Skeletal muscle satellite cell (primary cell): Measurements from ENCODE around the gene STARD7.

ENCODE experiments used
- H3K27me3 ChIP-seq: 2 replicates; pipeline ENCODE4 v1.7.0; 2013; ENCODE audit warnings: low read length; ENCODE audit not compliant: control insufficient read depth, insufficient read depth
- H3K36me3 ChIP-seq: 2 replicates; pipeline ENCODE4 v1.7.0; 2013; ENCODE audit warnings: mild to moderate bottlenecking, control low read depth, low read length; ENCODE audit not compliant: insufficient read depth
- H3K4me1 ChIP-seq: 2 replicates; pipeline ENCODE4 v1.7.0; 2013; ENCODE audit warnings: low read length; ENCODE audit not compliant: control insufficient read depth, insufficient read depth
- H3K4me2 ChIP-seq: 2 replicates; pipeline ENCODE4 v1.7.0; 2013; ENCODE audit warnings: mild to moderate bottlenecking, low read length
- H3K4me3 ChIP-seq: 2 replicates; pipeline ENCODE4 v1.7.0; 2013; ENCODE audit warnings: low read length
- H3K9ac ChIP-seq: 2 replicates; pipeline ENCODE4 v1.7.0; 2013; ENCODE audit warnings: mild to moderate bottlenecking, low read depth, low read length, moderate library complexity
- H3K9me3 ChIP-seq: replicated peaks from 2 replicates; pipeline ENCODE4 v1.7.0; 2013; ENCODE audit warnings: mild to moderate bottlenecking, control low read depth, low read length

The STARD7 gene

GRCh38 chr2:96157649-96158553 lies 50.7 kb downstream of the STARD7 start:
- Histone ChIP-seq H3K27me3 (peaks cover 33% of the 10 kb centered on the region), H3K9me3 (no peaks in the 10 kb centered on the region), H3K4me1 (no peaks in the 10 kb centered on the region), H3K4me2 (no peak overlapping the region), H3K4me3 (no peak overlapping the region), H3K9ac (no peak overlapping the region), H3K36me3 (no peaks in the 10 kb centered on the region)

GRCh38 chr2:96156926-96157648 lies 51.5 kb downstream of the STARD7 start:
- no peaks in the 10 kb centered on the region for H3K4me1 ChIP-seq
- H3K9ac ChIP-seq, result no peak overlapping the region
- H3K4me3 ChIP-seq, result no peak overlapping the region
- H3K36me3 ChIP-seq, result no peaks in the 10 kb centered on the region
- no peak overlapping the region for H3K4me2 ChIP-seq
- no peaks in the 10 kb centered on the region for H3K9me3 ChIP-seq
- H3K27me3 ChIP-seq, result peaks cover 33% of the 10 kb centered on the region

GRCh38 chr2:96156011-96156820 lies 52.4 kb downstream of the STARD7 start:
- no peak overlapping the region for H3K9ac ChIP-seq
- H3K36me3 ChIP-seq, result no peaks in the 10 kb centered on the region
- no peaks in the 10 kb centered on the region for H3K9me3 ChIP-seq
- H3K4me2 ChIP-seq, result no peak overlapping the region
- peaks cover 33% of the 10 kb centered on the region for H3K27me3 ChIP-seq
- H3K4me3 ChIP-seq, result no peak overlapping the region
- H3K4me1 ChIP-seq, result no peaks in the 10 kb centered on the region

GRCh38 chr2:96154506-96155380 lies 53.9 kb downstream of the STARD7 start:
- no peaks in the 10 kb centered on the region for H3K4me1 ChIP-seq
- H3K9me3 ChIP-seq, result no peaks in the 10 kb centered on the region
- peaks cover 33% of the 10 kb centered on the region for H3K27me3 ChIP-seq
- H3K4me2 ChIP-seq, result no peak overlapping the region
- no peaks in the 10 kb centered on the region for H3K36me3 ChIP-seq
- H3K9ac ChIP-seq, result no peak overlapping the region
- H3K4me3 ChIP-seq, result no peak overlapping the region

- peaks cover 29% of the 10 kb centered on the region for H3K27me3 ChIP-seq
- no peak overlapping the region for H3K9ac ChIP-seq
Measured at GRCh38 chr2:96153991-96154431, 54.6 kb downstream of the STARD7 start.

GRCh38 chr2:96153291-96153713 lies 55.3 kb downstream of the STARD7 start:
- H3K4me1 ChIP-seq, result peaks cover 6% of the 10 kb centered on the region

More at GRCh38 chr2:96153991-96154431, 54.6 kb downstream of the STARD7 start:
- Histone ChIP-seq H3K36me3 (no peaks in the 10 kb centered on the region), H3K4me1 (no peaks in the 10 kb centered on the region), H3K9me3 (no peaks in the 10 kb centered on the region), H3K4me2 (no peak overlapping the region), H3K4me3 (no peak overlapping the region)

GRCh38 chr2:96152304-96153161 lies 56.1 kb downstream of the STARD7 start:
- H3K4me1 ChIP-seq, result peaks cover 11% of the 10 kb centered on the region
- no peaks in the 10 kb centered on the region for H3K9me3 ChIP-seq
- H3K4me3 ChIP-seq, result no peak overlapping the region
- no peak overlapping the region for H3K4me2 ChIP-seq
- no peaks in the 10 kb centered on the region for H3K36me3 ChIP-seq
- peaks cover 14% of the 10 kb centered on the region for H3K27me3 ChIP-seq
- no peak overlapping the region for H3K9ac ChIP-seq

More at GRCh38 chr2:96153291-96153713, 55.3 kb downstream of the STARD7 start:
- Histone ChIP-seq H3K9me3 (no peaks in the 10 kb centered on the region), H3K36me3 (no peaks in the 10 kb centered on the region), H3K27me3 (peaks cover 22% of the 10 kb centered on the region), H3K4me3 (no peak overlapping the region), H3K4me2 (no peak overlapping the region), H3K9ac (no peak overlapping the region)

- no peak overlapping the region for H3K4me3 ChIP-seq
- H3K4me2 ChIP-seq, result no peak overlapping the region
- H3K4me1 ChIP-seq, result peaks cover 11% of the 10 kb centered on the region
- H3K36me3 ChIP-seq, result no peaks in the 10 kb centered on the region
- peaks cover 7% of the 10 kb centered on the region for H3K27me3 ChIP-seq
- no peaks in the 10 kb centered on the region for H3K9me3 ChIP-seq
- no peak overlapping the region for H3K9ac ChIP-seq
Measured at GRCh38 chr2:96151595-96152303, 56.9 kb downstream of the STARD7 start.

- no peaks in the 10 kb centered on the region for H3K9me3 ChIP-seq
- H3K27me3 ChIP-seq, result peaks cover 7% of the 10 kb centered on the region
- no peak overlapping the region for H3K4me2 ChIP-seq
- peaks cover 11% of the 10 kb centered on the region for H3K4me1 ChIP-seq
- no peaks in the 10 kb centered on the region for H3K36me3 ChIP-seq
- no peak overlapping the region for H3K9ac ChIP-seq
- no peak overlapping the region for H3K4me3 ChIP-seq
Measured at GRCh38 chr2:96150791-96151594, 57.6 kb downstream of the STARD7 start.
